Hepatocyte (in vitro differentiated cells): ENCODE measurements around the gene FAM222B. TPM values are rescaled to one million over a fixed set of nuclear protein-coding genes. Genes with fewer than 3 reads are reported as not detected.

ENCODE experiments used
- DNase-seq: peaks from one replicate; pipeline ENCODE4 v3.0.0-alpha.2; 2016; ENCODE audit warnings: low spot score
- H2AFZ ChIP-seq: fragments of 200-600 bp; sonication (generic); 2 replicates; pipeline ENCODE4 v1.6.0; 2016; ENCODE audit warnings: antibody characterized with exemption, mild to moderate bottlenecking
- H3K27ac ChIP-seq: fragments of 200-600 bp; sonication (generic); 2 replicates; pipeline ENCODE4 v1.5.1; 2016; ENCODE audit warnings: mild to moderate bottlenecking
- H3K27me3 ChIP-seq: fragments of 200-600 bp; sonication (generic); 2 replicates; pipeline ENCODE4 v1.6.1; 2016
- H3K36me3 ChIP-seq: fragments of 200-600 bp; sonication (generic); replicated peaks from 2 replicates; pipeline ENCODE4 v1.5.1; 2016; ENCODE audit warnings: low read depth; ENCODE audit not compliant: insufficient read depth
- H3K4me1 ChIP-seq: fragments of 200-600 bp; sonication (generic); 2 replicates; pipeline ENCODE4 v1.5.1; 2016; ENCODE audit warnings: mild to moderate bottlenecking, moderate library complexity; ENCODE audit not compliant: insufficient read depth
- H3K4me2 ChIP-seq: fragments of 200-600 bp; sonication (generic); 2 replicates; pipeline ENCODE4 v1.6.0; 2016
- H3K4me3 ChIP-seq: fragments of 200-600 bp; sonication (generic); 2 replicates; pipeline ENCODE4 v1.5.1; 2016; ENCODE audit warnings: mild to moderate bottlenecking
- H3K79me2 ChIP-seq: fragments of 200-600 bp; sonication (generic); 2 replicates; pipeline ENCODE4 v1.6.0; 2017; ENCODE audit warnings: mild to moderate bottlenecking
- H3K9me2 ChIP-seq: fragments of 200-600 bp; sonication (generic); replicated peaks from 2 replicates; pipeline ENCODE4 v1.6.0; 2017; ENCODE audit warnings: mild to moderate bottlenecking; ENCODE audit not compliant: insufficient read depth
- H3K9me3 ChIP-seq: fragments of 200-600 bp; sonication (generic); 2 replicates; pipeline ENCODE4 v1.5.1; 2016; ENCODE audit warnings: low read depth, mild to moderate bottlenecking
- H4K20me1 ChIP-seq: fragments of 200-600 bp; sonication (generic); 2 replicates; pipeline ENCODE4 v1.6.0; 2016; ENCODE audit warnings: mild to moderate bottlenecking; ENCODE audit not compliant: insufficient read depth, poor library complexity, severe bottlenecking
- EZH2 ChIP-seq: fragments of 200-600 bp; sonication (generic); IDR thresholded peaks from 2 replicates; pipeline ENCODE4 v1.6.1; 2016; ENCODE audit warnings: antibody characterized with exemption, mild to moderate bottlenecking, borderline replicate concordance
- EZH2phosphoT487 ChIP-seq: fragments of 200-600 bp; sonication (generic); IDR thresholded peaks from one replicate; pipeline ENCODE4 v1.6.1; 2018; ENCODE audit warnings: antibody characterized with exemption, mild to moderate bottlenecking, low read depth, moderate library complexity; ENCODE audit not compliant: unreplicated experiment, severe bottlenecking
- WGBS: methylation state at CpG from one replicate; pipeline ENCODE4 v1.1.6; 2016; ENCODE audit warnings: low lambda C conversion rate; ENCODE audit errors: missing lambda C conversion rate; 5-methylcytosine and 5-hydroxymethylcytosine counted together
- polyA plus RNA-seq: library from polyadenylated mRNA; unstranded; fragments of >200 nt; fragmentation: Nextera tagmentation; extraction: Ambion mirVana; gene quantifications from 2 replicates; pipeline ENCODE4 v1.2.1, GENCODE V29; 2016
- total RNA-seq: library from RNA; depleted of rRNA; stranded (reverse); fragments of >200 nt; gene quantifications from 2 replicates; pipeline ENCODE4 v1.2.3, GENCODE V29; 2014
- TF ChIP-seq, protein P1 (sequence below): fragments of 200-600 bp; sonication (generic); IDR thresholded peaks from 2 replicates; pipeline ENCODE4 v1.5.1; 2016; ENCODE audit warnings: antibody characterized with exemption, mild to moderate bottlenecking; ENCODE audit not compliant: poor library complexity

FAM222B gene
- total and polyA plus RNA-seq, 2 experiments from 2014 or later: 7.9 to 36.0 TPM

DNA sequence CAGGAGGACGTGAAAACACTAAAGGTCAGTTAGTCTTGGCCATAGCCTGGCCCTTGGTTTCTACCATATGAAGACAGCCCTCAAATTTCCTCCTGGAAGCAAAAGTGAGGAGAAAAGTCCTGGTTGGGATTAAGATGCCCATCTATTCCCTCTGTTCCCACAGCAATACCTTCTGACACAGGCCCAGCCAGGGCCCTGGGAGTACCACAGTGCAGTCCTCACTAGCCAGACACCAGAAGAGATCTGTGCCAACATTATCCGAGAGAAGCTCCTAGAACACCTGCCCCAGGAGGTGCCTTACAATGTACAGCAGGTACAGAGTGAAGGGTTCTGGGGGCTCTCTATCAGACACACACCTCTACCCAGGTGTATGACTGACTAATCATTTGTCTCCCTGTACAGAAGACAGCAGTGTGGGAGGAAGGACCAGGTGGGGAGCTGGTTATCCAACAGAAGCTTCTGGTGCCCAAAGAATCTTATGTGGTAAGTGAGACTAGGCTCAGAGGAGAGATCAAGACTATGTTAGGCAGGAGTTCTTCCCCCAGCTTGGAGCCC is 16.3 kb upstream of the FAM222B start:
- Histone ChIP-seq H3K9me2 (no peaks in the 10 kb centered on the region), H3K79me2 (peaks cover 13% of the 10 kb centered on the region), H3K4me2 (no peak overlapping the region), H3K27me3 (no peaks in the 10 kb centered on the region), H4K20me1 (no peaks in the 10 kb centered on the region), H2AFZ (no peak overlapping the region), H3K4me3 (no peak overlapping the region), H3K9me3 (no peaks in the 10 kb centered on the region), H3K4me1 (peaks cover 9% of the 10 kb centered on the region), H3K27ac (no peak overlapping the region), H3K36me3 (no peaks in the 10 kb centered on the region)
- DNase-seq: no peak
- TF ChIP-seq, protein P1, sequence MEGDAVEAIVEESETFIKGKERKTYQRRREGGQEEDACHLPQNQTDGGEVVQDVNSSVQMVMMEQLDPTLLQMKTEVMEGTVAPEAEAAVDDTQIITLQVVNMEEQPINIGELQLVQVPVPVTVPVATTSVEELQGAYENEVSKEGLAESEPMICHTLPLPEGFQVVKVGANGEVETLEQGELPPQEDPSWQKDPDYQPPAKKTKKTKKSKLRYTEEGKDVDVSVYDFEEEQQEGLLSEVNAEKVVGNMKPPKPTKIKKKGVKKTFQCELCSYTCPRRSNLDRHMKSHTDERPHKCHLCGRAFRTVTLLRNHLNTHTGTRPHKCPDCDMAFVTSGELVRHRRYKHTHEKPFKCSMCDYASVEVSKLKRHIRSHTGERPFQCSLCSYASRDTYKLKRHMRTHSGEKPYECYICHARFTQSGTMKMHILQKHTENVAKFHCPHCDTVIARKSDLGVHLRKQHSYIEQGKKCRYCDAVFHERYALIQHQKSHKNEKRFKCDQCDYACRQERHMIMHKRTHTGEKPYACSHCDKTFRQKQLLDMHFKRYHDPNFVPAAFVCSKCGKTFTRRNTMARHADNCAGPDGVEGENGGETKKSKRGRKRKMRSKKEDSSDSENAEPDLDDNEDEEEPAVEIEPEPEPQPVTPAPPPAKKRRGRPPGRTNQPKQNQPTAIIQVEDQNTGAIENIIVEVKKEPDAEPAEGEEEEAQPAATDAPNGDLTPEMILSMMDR: no peak
- TF ChIP-seq EZH2 (no peak), EZH2phosphoT487 (no peak)
- WGBS: 47% methylated on average over 2 of the region's 2 CpGs

DNA sequence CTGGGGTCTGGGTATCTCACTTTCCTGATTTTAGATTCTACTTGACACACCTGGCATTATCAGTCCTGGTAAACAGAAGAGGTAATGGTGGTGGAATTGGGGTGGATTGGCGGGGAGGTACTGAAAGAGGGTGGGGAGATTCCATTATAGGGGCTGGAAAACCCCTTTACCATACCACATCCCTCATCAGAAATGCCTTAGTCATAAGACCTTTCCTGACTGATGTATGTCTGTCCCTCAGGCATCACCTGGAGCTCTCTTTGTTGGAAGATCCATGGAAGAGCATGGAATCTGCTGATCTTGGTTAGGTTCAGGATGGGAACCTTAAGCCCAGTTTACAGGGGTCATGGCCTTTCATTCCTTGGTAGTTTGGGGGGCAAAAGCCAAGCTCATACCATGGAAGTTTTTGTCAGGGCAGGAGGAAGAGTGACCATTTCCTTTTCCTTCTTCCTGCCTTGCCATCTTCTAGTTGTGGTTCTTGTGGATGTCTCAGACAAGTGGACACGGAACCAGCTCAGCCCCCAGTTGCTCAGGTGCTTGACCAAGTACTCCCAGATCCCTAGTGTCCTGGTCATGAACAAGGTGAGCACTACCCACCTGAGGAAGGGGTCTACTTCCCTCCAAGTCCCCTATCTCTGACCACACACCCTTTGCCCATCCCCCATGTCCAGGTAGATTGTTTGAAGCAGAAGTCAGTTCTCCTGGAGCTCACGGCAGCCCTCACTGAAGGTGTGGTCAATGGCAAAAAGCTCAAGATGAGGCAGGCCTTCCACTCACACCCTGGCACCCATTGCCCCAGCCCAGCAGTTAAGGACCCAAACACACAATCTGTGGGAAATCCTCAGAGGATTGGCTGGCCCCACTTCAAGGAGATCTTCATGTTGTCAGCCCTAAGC is 15.6 kb upstream of the FAM222B start:
- no peak overlapping the region for H3K4me3 ChIP-seq
- H2AFZ ChIP-seq: no peak overlapping the region
- no peaks in the 10 kb centered on the region for H4K20me1 ChIP-seq
- H3K9me3 ChIP-seq: no peaks in the 10 kb centered on the region
- no peak for TF ChIP-seq EZH2
- TF ChIP-seq EZH2phosphoT487: no peak
- TF ChIP-seq, protein P1: no peak
- H3K9me2 ChIP-seq: no peaks in the 10 kb centered on the region
- H3K4me1 ChIP-seq: peaks cover 9% of the 10 kb centered on the region
- H3K27ac ChIP-seq: no peak overlapping the region
- no peaks in the 10 kb centered on the region for H3K36me3 ChIP-seq
- 92% methylated on average over 3 of the region's 3 CpGs for WGBS
- peaks cover 13% of the 10 kb centered on the region for H3K79me2 ChIP-seq
- H3K27me3 ChIP-seq: no peaks in the 10 kb centered on the region
- no peak for DNase-seq
- H3K4me2 ChIP-seq: no peak overlapping the region

DNA sequence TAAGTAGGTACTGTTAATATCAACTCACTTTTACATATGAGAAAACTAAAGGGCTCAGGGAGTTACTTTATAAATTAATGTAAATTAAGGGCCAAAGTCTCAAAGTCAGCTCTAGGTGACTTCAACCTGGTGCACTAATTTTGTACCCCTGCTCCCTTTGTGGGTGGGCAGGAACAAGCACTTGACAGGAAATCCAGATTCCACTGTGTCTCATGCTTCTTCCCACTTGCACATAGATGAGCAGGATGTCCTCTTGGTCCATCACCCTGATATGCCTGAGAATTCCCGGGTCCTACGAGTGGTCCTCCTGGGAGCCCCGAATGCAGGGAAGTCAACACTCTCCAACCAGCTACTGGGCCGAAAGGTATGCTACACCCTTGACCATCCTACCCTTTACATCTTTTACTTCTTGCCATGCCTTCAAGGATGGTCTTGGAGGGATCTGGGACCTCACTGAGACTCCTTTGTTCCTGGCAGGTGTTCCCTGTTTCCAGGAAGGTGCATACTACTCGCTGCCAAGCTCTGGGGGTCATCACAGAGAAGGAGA is 13.5 kb upstream of the FAM222B start:
- Histone ChIP-seq H3K9me2 (no peaks in the 10 kb centered on the region), H3K4me3 (no peak overlapping the region), H3K27ac (no peak overlapping the region), H3K79me2 (peaks cover 13% of the 10 kb centered on the region), H2AFZ (no peak overlapping the region), H3K9me3 (no peaks in the 10 kb centered on the region), H3K27me3 (no peaks in the 10 kb centered on the region), H3K36me3 (no peaks in the 10 kb centered on the region), H4K20me1 (no peaks in the 10 kb centered on the region), H3K4me1 (peaks cover 9% of the 10 kb centered on the region), H3K4me2 (peak overlapping the region; percentile 92)
- WGBS: over 99% methylated on average over 5 of the region's 5 CpGs
- TF ChIP-seq EZH2 (no peak), EZH2phosphoT487 (no peak)
- TF ChIP-seq, protein P1: no peak
- DNase-seq: no peak
